GM08714 (cell line): ENCODE results near the gene ALDOA.
"Not testable (repeated sequence)": the region's sequence is repeated elsewhere in the genome, so short reads cannot be mapped to it uniquely, and the experiment has no call there.

Source experiments
- H3K4me3 ChIP-seq: fragments of 200-500 bp; sonication (Bioruptor generic); 2 replicates; pipeline ENCODE4 v1.5.1; 2014; ENCODE audit warnings: mild to moderate bottlenecking, low read length, inconsistent platforms
- ZNF274 ChIP-seq: IDR thresholded peaks from 2 replicates; pipeline ENCODE4 v1.6.1; 2012; ENCODE audit warnings: mild to moderate bottlenecking, low read depth, low read length

ALDOA gene

DNA sequence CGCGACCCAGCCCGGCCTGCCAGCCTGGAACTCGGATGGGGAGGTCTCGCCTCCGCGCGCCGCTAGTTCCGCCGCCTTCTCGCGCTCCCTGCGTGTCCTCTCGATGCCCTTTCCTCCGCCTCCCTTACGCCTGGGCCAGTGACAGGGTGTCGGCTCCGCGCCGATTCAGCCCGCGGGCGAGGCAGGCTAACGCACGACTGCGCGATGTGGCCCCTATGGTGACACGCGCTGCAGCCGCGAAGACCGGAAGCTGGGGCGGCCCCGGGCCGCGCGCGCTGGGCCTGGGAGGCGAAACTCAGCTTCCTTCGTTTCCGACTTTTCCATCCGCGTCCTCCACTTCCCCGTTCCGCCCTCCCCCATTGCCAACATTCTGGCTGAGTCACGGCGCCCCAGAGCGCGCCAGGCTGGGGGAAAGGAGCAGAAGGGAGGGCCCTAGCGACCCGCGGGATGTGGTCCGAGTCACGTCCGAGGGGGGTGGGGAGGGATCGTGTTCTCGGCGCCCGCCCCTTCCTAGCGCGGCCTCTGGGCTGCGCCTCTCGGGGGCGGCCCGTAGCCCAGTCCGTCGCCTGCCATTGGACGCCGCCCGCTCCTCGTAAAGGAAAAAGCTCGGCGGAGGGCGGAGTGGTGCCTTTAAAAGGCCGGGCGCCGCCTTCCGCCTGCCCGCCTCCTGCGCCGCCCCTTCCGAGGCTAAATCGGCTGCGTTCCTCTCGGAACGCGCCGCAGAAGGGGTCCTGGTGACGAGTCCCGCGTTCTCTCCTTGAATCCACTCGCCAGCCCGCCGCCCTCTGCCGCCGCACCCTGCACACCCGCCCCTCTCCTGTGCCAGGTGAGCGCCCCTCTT is at the start of gene ALDOA:
Gene ALDOA (plus strand): TSS at position 659 of the 841 bp plus-strand sequence. CDS start 1,138 bp downstream, outside the sequence.
- peak within 1 kb of the TSS; percentile 74 for H3K4me3 ChIP-seq
- no peak for TF ChIP-seq ZNF274

DNA sequence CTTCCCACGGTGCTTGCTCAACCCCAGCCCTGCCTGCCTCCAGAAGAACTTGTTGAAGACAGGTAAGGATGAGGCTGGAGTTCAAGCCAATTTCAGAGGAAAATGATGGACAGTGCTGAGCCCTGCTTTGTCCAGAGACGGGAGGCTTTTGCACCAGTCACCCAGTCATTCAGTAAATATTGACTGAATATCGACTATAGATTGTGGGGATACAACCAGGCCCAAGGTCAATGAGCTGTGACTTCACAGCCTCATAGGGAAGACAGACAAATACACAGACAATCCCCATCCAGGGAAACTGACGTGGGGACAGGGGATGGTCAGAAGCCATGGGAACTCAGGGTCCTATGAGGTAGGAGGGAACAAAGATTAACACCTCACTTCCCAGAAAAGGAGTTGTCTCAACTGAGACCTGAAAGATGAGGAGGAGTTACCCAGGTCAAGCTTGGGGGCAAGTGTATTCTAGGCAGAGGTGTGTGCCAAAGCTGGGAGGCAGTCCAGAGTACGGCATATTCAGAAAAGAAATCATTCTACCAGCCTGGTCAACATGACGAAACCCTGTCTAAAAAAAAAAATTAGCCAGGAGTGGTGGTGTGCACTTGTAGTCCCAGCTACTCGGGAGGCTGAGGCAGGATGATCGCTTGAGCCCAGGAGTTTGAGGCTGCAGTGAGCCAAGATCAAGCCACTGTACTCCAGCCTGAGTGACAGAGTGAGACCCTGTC is 48.8 kb upstream of the ALDOA start:
- no peak overlapping the region for H3K4me3 ChIP-seq
- no peak for TF ChIP-seq ZNF274

GRCh38 chr16:30017277-30017656 is 48.3 kb upstream of the ALDOA start:
- no peak overlapping the region for H3K4me3 ChIP-seq
- TF ChIP-seq ZNF274: no peak

- not testable (repeated sequence) for H3K4me3 ChIP-seq
Observed at GRCh38 chr16:30017937-30018336, 47.6 kb upstream of the ALDOA start.

DNA sequence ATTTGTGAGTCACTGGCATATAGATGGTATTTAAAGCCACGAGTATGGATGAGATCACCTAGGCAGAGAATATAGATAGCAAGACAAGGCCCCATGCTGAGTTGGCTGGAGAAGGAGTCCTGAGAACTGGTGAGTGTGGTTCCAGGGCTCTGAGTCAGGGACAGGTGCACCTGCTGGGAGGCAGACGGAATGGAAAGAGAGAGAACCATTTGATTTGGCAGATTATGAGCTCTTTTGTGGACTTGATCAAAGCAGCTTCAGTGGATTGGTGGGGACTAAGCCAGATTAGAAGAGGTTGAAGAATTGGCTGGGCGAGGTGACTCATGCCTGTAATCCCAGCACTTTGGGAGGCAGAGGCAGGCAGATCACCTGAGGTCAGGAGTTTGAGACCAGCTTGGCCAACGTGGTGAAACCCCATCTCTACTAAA is 46.8 kb upstream of the ALDOA start:
- TF ChIP-seq ZNF274: no peak
- H3K4me3 ChIP-seq: no peak overlapping the region

DNA sequence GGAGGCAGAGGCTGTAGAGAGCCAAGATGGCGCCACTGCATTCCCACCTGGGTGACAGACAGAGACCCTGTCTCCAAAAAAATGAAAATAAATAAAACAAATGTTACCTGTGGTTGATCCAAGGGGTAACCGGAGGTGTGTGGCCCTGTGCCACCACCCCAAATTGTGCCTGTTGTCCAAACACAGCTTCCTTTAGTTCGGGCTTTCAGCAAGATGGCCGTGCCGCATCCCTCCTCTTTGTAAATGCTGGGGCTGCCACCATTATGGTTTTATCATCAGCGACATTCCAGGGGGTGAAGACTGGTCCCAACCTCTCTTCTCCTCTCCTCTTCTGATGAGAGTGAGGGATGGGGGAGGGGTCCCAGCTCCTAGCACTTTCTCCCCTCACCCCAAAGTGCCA is 42.7 kb upstream of the ALDOA start, which contains the start of gene C16orf92:
Gene C16orf92 (plus strand): TSS at position 312 of the 400 bp plus-strand sequence. CDS start 143 bp downstream, outside the sequence.
- no peak for TF ChIP-seq ZNF274
- H3K4me3 ChIP-seq: no peak within 1 kb of the TSS

DNA sequence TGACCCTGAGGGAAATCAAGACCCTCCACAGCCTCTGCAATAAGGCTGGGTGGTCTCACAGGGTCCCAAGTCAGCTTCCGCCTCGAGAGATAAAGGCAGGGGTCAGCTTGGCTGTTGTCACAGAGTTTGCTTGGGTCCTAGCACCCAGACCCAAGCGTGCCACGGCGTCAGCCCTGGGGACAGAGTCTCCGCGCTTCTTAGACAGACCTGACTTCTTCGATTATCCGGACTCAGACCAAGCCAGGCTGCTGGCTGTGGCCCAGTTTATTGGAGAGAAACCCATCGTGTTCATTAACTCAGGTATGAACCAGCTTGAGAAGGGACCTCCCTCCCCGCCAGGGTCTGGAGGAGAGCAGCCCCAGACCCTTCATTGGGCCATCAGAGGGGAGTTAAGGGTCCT is 42.0 kb upstream of the ALDOA start:
- TF ChIP-seq ZNF274: no peak
- H3K4me3 ChIP-seq: no peak overlapping the region

GRCh38 chr16:30024451-30024850 is 41.1 kb upstream of the ALDOA start:
- no peak overlapping the region for H3K4me3 ChIP-seq
- TF ChIP-seq ZNF274: no peak

- no peak for TF ChIP-seq ZNF274
- H3K4me3 ChIP-seq: no peak overlapping the region
Observed at GRCh38 chr16:30025156-30025555, 40.4 kb upstream of the ALDOA start.

GRCh38 chr16:30025574-30025973 is 40.0 kb upstream of the ALDOA start:
- TF ChIP-seq ZNF274: no peak
- no peak overlapping the region for H3K4me3 ChIP-seq

DNA sequence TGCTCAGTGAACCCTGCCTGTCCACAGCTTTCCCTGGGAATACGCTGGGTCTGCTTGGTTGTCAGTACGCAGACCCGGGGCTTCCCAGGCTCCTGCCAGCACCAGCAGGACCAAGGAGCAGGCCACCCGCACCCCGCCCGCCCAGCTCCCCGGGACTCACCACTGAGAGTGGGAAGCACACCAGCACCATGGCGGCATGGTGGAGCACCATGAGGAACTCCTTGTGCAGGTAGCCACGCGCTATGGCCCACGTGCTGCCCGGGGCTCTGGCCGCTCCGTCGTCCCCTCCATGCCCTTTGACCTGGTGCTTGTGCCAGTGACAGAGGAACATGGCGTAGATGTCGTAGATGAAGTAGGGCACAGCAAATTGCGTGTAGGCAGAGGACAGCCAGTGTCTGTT is 39.1 kb upstream of the ALDOA start:
- H3K4me3 ChIP-seq: no peak overlapping the region
- no peak for TF ChIP-seq ZNF274

- TF ChIP-seq ZNF274: no peak
- no peak overlapping the region for H3K4me3 ChIP-seq
Observed at GRCh38 chr16:30027588-30028437, 37.7 kb upstream of the ALDOA start.

- no peak for TF ChIP-seq ZNF274
- no peak overlapping the region for H3K4me3 ChIP-seq
Observed at GRCh38 chr16:30028438-30029076, 37.0 kb upstream of the ALDOA start.
